ENCODE results near the gene CISH.

The CISH gene

GRCh38 chr3:50571486-50571885, 40.1 kb downstream of the CISH start:
- ATAC-seq (no peak), DNase-seq (peak; percentile 35)

GRCh38 chr3:50570508-50571279, 40.9 kb downstream of the CISH start:
- DNase-seq (peak; percentile 28), ATAC-seq (no peak)

GRCh38 chr3:50568947-50569749, 42.4 kb downstream of the CISH start, which contains the start of gene HEMK1:
TSS of gene HEMK1 (plus strand) at chr3:50569522. CDS start at chr3:50571105, 1,583 bp downstream.
- ATAC-seq (peak; percentile 37), DNase-seq (peak; percentile 98)

GRCh38 chr3:50567386-50568167, 44.0 kb downstream of the CISH start, which contains the start of gene C3orf18:
TSS of gene C3orf18 (minus strand) at chr3:50567747. CDS start at chr3:50565699, 2,048 bp downstream.
- ATAC-seq (peak; percentile 82), DNase-seq (peak; percentile 97)

GRCh38 chr3:50567011-50567385, 44.6 kb downstream of the CISH start:
- ATAC-seq = no peak

GRCh38 chr3:50564321-50564720, 47.3 kb downstream of the CISH start:
- ATAC-seq = no peak
- no peak for DNase-seq

More at GRCh38 chr3:50567011-50567385, 44.6 kb downstream of the CISH start:
- no peak for DNase-seq

GRCh38 chr3:50563867-50564266, 47.7 kb downstream of the CISH start:
- DNase-seq (no peak), ATAC-seq (no peak)

GRCh38 chr3:50562861-50563260, 48.7 kb downstream of the CISH start:
- DNase-seq (no peak), ATAC-seq (no peak)

GRCh38 chr3:50559702-50560101, 51.9 kb downstream of the CISH start:
- ATAC-seq = no peak
- no peak for DNase-seq

- ATAC-seq = no peak
- no peak for DNase-seq
These were observed 53.7 kb downstream of the CISH start for GRCh38 chr3:50557915-50558314.

GRCh38 chr3:50557106-50557505, 54.5 kb downstream of the CISH start:
- DNase-seq (no peak), ATAC-seq (no peak)

Measured in stimulated activated naive CD8-positive, alpha-beta T cell treated with anti-CD3 and anti-CD28 coated beads, Interleukin-15, Interleukin-2, amounts not matched to agents 100 U/mL and 50 U/mL, for 24 hours (primary cell).